ENCODE data around the gene YOD1.
A peak's percentile ranks its signal among the peaks of the same experiment; 100 is the strongest.
"Not testable (repeated sequence)": the region's sequence is repeated elsewhere in the genome, so short reads cannot be mapped to it uniquely, and the experiment has no call there.

YOD1 gene

GRCh38 chr1:207052911-207053769 lies 2.1 kb upstream of the YOD1 start, which contains the start of gene PFKFB2:
TSS of gene PFKFB2 (plus strand) at chr1:207053275. CDS start at chr1:207054718, 1,443 bp downstream.
- H4K20me1 ChIP-seq = no peaks in the 10 kb centered on the region
- TF ChIP-seq Cebpa-rat (IDR thresholded peaks at IDR 0.05) = no peak
- H3K9ac ChIP-seq = no peak within 1 kb of the TSS
- H3K4me2 ChIP-seq = peak within 1 kb of the TSS in 3 of 11 experiments; percentile 29 to 73 (median 66); a peak in 4 of 22 replicates
- H3K4me3 ChIP-seq = no peak within 1 kb of the TSS
- H3K4me1 ChIP-seq = peaks cover 0 to 16% (median 0%) of the 10 kb centered on the region in 10 experiments; a peak in 7 of 20 replicates
- H3K27ac ChIP-seq = peak within 1 kb of the TSS in 1 of 11 experiments; percentile 17; a peak in 1 of 22 replicates
- H3K36me3 ChIP-seq = no peaks in the 10 kb centered on the region
- peaks cover 0 to 34% (median 29%) of the 10 kb centered on the region in 11 experiments; a peak in 20 of 22 replicates for H3K9me3 ChIP-seq (replicated peaks in 1 of 11)
- peaks cover 0 to 11% (median 6%) of the 10 kb centered on the region in 11 experiments; a peak in 11 of 22 replicates for H3K27me3 ChIP-seq

- Histone ChIP-seq H3K27me3 (peaks cover 0 to 11% (median 6%) of the 10 kb centered on the region in 11 experiments; a peak in 11 of 22 replicates), H3K9ac (no peak overlapping the region)
- no peak for TF ChIP-seq Cebpa-rat (IDR thresholded peaks at IDR 0.05)
Observed at GRCh38 chr1:207050480-207051190, 373 bp downstream of the YOD1 start.

GRCh38 chr1:207049974-207050391 lies 1.0 kb downstream of the YOD1 start:
- Histone ChIP-seq H3K4me1 (peaks cover 0 to 12% (median 0%) of the 10 kb centered on the region in 10 experiments; a peak in 7 of 20 replicates), H3K9ac (no peak overlapping the region), H3K27me3 (peaks cover 0 to 11% (median 6%) of the 10 kb centered on the region in 11 experiments; a peak in 11 of 22 replicates), H3K4me2 (no peak overlapping the region), H3K4me3 (no peak overlapping the region), H4K20me1 (no peaks in the 10 kb centered on the region), H3K27ac (no peak overlapping the region), H3K36me3 (no peaks in the 10 kb centered on the region), H3K9me3 (replicated peaks in 1 of 11) (peaks cover 0 to 34% (median 29%) of the 10 kb centered on the region in 11 experiments; a peak in 20 of 22 replicates)
- TF ChIP-seq Cebpa-rat (IDR thresholded peaks at IDR 0.05) = no peak

More at GRCh38 chr1:207050480-207051190, 373 bp downstream of the YOD1 start:
- Histone ChIP-seq H3K4me3 (no peak overlapping the region), H3K4me2 (no peak overlapping the region), H3K36me3 (no peaks in the 10 kb centered on the region), H4K20me1 (no peaks in the 10 kb centered on the region), H3K4me1 (peaks cover 0 to 16% (median 0%) of the 10 kb centered on the region in 10 experiments; a peak in 7 of 20 replicates), H3K9me3 (replicated peaks in 1 of 11) (peaks cover 0 to 34% (median 29%) of the 10 kb centered on the region in 11 experiments; a peak in 20 of 22 replicates), H3K27ac (no peak overlapping the region)

- H3K4me2 ChIP-seq = no peak overlapping the region
- peaks cover 0 to 7% (median 0%) of the 10 kb centered on the region in 10 experiments; a peak in 5 of 20 replicates for H3K4me1 ChIP-seq
- no peaks in the 10 kb centered on the region for H3K36me3 ChIP-seq
- no peaks in the 10 kb centered on the region for H4K20me1 ChIP-seq
- no peak overlapping the region for H3K9ac ChIP-seq
- H3K27me3 ChIP-seq = peaks cover 0 to 11% (median 6%) of the 10 kb centered on the region in 11 experiments; a peak in 11 of 22 replicates
- H3K4me3 ChIP-seq = no peak overlapping the region
- H3K27ac ChIP-seq = no peak overlapping the region
- peaks cover 0 to 34% (median 29%) of the 10 kb centered on the region in 11 experiments; a peak in 20 of 22 replicates for H3K9me3 ChIP-seq (replicated peaks in 1 of 11)
- no peak for TF ChIP-seq Cebpa-rat (IDR thresholded peaks at IDR 0.05)
Observed at GRCh38 chr1:207049514-207049913, 1.5 kb downstream of the YOD1 start.

- Histone ChIP-seq H3K36me3 (no peaks in the 10 kb centered on the region), H4K20me1 (no peaks in the 10 kb centered on the region), H3K27ac (no peak overlapping the region), H3K4me2 (no peak overlapping the region), H3K9me3 (replicated peaks in 1 of 11) (peaks cover 0 to 34% (median 29%) of the 10 kb centered on the region in 11 experiments; a peak in 20 of 22 replicates), H3K4me3 (no peak overlapping the region), H3K4me1 (peaks cover 0 to 3% (median 0%) of the 10 kb centered on the region in 10 experiments; a peak in 5 of 20 replicates), H3K9ac (no peak overlapping the region), H3K27me3 (peaks cover 0 to 11% (median 6%) of the 10 kb centered on the region in 11 experiments; a peak in 11 of 22 replicates)
- no peak for TF ChIP-seq Cebpa-rat (IDR thresholded peaks at IDR 0.05)
Observed at GRCh38 chr1:207049054-207049453, 2.0 kb downstream of the YOD1 start.

- no peak overlapping the region for H3K9ac ChIP-seq
- no peaks in the 10 kb centered on the region for H3K4me1 ChIP-seq
- H3K27me3 ChIP-seq = peaks cover 0 to 11% (median 6%) of the 10 kb centered on the region in 11 experiments; a peak in 11 of 22 replicates
- no peak for TF ChIP-seq Cebpa-rat (IDR thresholded peaks at IDR 0.05)
- no peak overlapping the region for H3K4me3 ChIP-seq
- no peaks in the 10 kb centered on the region for H3K36me3 ChIP-seq
- H3K27ac ChIP-seq = no peak overlapping the region
- H3K9me3 ChIP-seq (replicated peaks in 1 of 11) = peaks cover 0 to 28% (median 24%) of the 10 kb centered on the region in 11 experiments; a peak in 20 of 22 replicates
- H4K20me1 ChIP-seq = no peaks in the 10 kb centered on the region
- no peak overlapping the region for H3K4me2 ChIP-seq
Observed at GRCh38 chr1:207048041-207048440, 3.0 kb downstream of the YOD1 start.

GRCh38 chr1:207047505-207047904 lies 3.5 kb downstream of the YOD1 start:
- Histone ChIP-seq H3K4me1 (no peaks in the 10 kb centered on the region), H3K9ac (no peak overlapping the region), H3K27ac (no peak overlapping the region), H3K27me3 (peaks cover 0 to 11% (median 6%) of the 10 kb centered on the region in 11 experiments; a peak in 11 of 22 replicates), H3K9me3 (replicated peaks in 1 of 11) (peaks cover 0 to 23% (median 18%) of the 10 kb centered on the region in 11 experiments; a peak in 18 of 22 replicates), H3K4me2 (no peak overlapping the region), H3K4me3 (no peak overlapping the region), H3K36me3 (no peaks in the 10 kb centered on the region), H4K20me1 (no peaks in the 10 kb centered on the region)
- TF ChIP-seq Cebpa-rat (IDR thresholded peaks at IDR 0.05) = no peak

GRCh38 chr1:207045453-207045852 lies 5.6 kb downstream of the YOD1 start:
- H4K20me1 ChIP-seq = no peaks in the 10 kb centered on the region
- no peak overlapping the region for H3K4me3 ChIP-seq
- no peak overlapping the region for H3K9ac ChIP-seq
- H3K27me3 ChIP-seq = peaks cover 0 to 3% (median 1%) of the 10 kb centered on the region in 11 experiments; a peak in 11 of 22 replicates
- H3K4me1 ChIP-seq = no peaks in the 10 kb centered on the region
- TF ChIP-seq Cebpa-rat (IDR thresholded peaks at IDR 0.05) = no peak
- H3K4me2 ChIP-seq = no peak overlapping the region
- H3K9me3 ChIP-seq (replicated peaks in 1 of 11) = peaks cover 0 to 4% (median 3%) of the 10 kb centered on the region in 11 experiments; a peak in 18 of 22 replicates
- no peaks in the 10 kb centered on the region for H3K36me3 ChIP-seq
- H3K27ac ChIP-seq = no peak overlapping the region

GRCh38 chr1:207041397-207041796 lies 9.6 kb downstream of the YOD1 start:
- H3K4me2 ChIP-seq; H3K9me3 ChIP-seq (replicated peaks in 1 of 11); H4K20me1 ChIP-seq; H3K4me1 ChIP-seq; H3K9ac ChIP-seq; H3K27me3 ChIP-seq; H3K4me3 ChIP-seq; H3K36me3 ChIP-seq; H3K27ac ChIP-seq: not testable (repeated sequence)

Measured in BLaER1 treated with 17β-estradiol and CSF1 and Interleukin-3, amounts not matched to agents 10 nM and 100 nM (cell line).